SK-N-SH (cell line): ENCODE measurements around the gene RAD51B. TPM values are rescaled to one million over a fixed set of nuclear protein-coding genes. Genes with fewer than 3 reads are reported as not detected.

Experiments used
- CTCF ChIA-PET: fragments of 300-600, 350-600 bp; formaldehyde crosslinking; extraction: SDS; loops from one replicate; lab custom pipeline; 2021; lab: Yijun Ruan, JAX
- POLR2A ChIA-PET: fragments of 350-600 bp; sonication (Branson Sonifier 250); formaldehyde crosslinking; extraction: SDS; loops from one replicate; lab custom pipeline; 2020; ENCODE audit warnings: antibody characterized with exemption, inconsistent platforms; lab: Yijun Ruan, JAX
- DNase-seq: peaks from one replicate; pipeline ENCODE4 v3.0.0; 2012
- H2AFZ ChIP-seq: fragments of 200-600 bp; sonication (generic); 2 replicates; pipeline ENCODE4 v1.8.1; 2016; ENCODE audit warnings: antibody characterized with exemption, mild to moderate bottlenecking, low read depth
- H3F3A ChIP-seq: fragments of 200-600 bp; sonication (generic); replicated peaks from 2 replicates; pipeline ENCODE3; 2016; ENCODE audit warnings: antibody characterized with exemption, mild to moderate bottlenecking; ENCODE audit not compliant: insufficient read depth
- H3K27ac ChIP-seq, 2 experiments: fragments of 200-500 bp in 1 of 2; fragments of 200-600 bp in 1 of 2; sonication (Bioruptor generic) in 1 of 2; sonication (generic), shearing (Covaris generic) in 1 of 2; 2 replicates each; pipeline versions ENCODE4 v1.5.1 to v1.6.1; 2014 to 2016; ENCODE audit warnings: low read depth in 2 of 2, inconsistent platforms in 1 of 2, low read length in 1 of 2, mild to moderate bottlenecking in 1 of 2, mixed read lengths in 1 of 2
- H3K27me3 ChIP-seq: fragments of 200-600 bp; sonication (generic), shearing (Covaris generic); 2 replicates; pipeline ENCODE4 v1.6.1; 2016; ENCODE audit warnings: mixed run types; ENCODE audit not compliant: insufficient read depth
- H3K36me3 ChIP-seq, 2 experiments: fragments of 200-500 bp in 1 of 2; fragments of 200-600 bp in 1 of 2; sonication (Bioruptor generic) in 1 of 2; sonication (generic) in 1 of 2; replicated peaks in 1 of 2; 2 replicates each; pipeline versions ENCODE3 to v1.5.1; 2014 to 2016; ENCODE audit warnings: low read length in 1 of 2, mild to moderate bottlenecking in 1 of 2; ENCODE audit not compliant: insufficient read depth in 2 of 2, control insufficient read depth in 1 of 2
- H3K4me1 ChIP-seq, 2 experiments: fragments of 200-500 bp in 1 of 2; fragments of 200-600 bp in 1 of 2; sonication (Bioruptor generic) in 1 of 2; sonication (generic), shearing (Covaris generic) in 1 of 2; 2 replicates each; pipeline versions ENCODE4 v1.5.1 to v1.6.1; 2014 to 2016; ENCODE audit warnings: low read depth in 1 of 2, low read length in 1 of 2, mixed run types in 1 of 2; ENCODE audit not compliant: insufficient read depth in 2 of 2, control insufficient read depth in 1 of 2
- H3K4me2 ChIP-seq: fragments of 200-600 bp; sonication (generic), shearing (Covaris generic); 2 replicates; pipeline ENCODE4 v1.6.1; 2017; ENCODE audit warnings: mixed run types
- H3K4me3 ChIP-seq, 2 experiments: fragments of 200-500 bp in 1 of 2; fragments of 200-600 bp in 1 of 2; sonication (Bioruptor generic) in 1 of 2; sonication (generic), shearing (Covaris generic) in 1 of 2; 2 replicates each; pipeline versions ENCODE4 v1.5.1 to v1.8.1; 2014 to 2016; ENCODE audit warnings: low read depth in 2 of 2, inconsistent platforms in 1 of 2, low read length in 1 of 2, mild to moderate bottlenecking in 1 of 2, mixed read lengths in 1 of 2, moderate library complexity in 1 of 2
- H3K79me2 ChIP-seq: fragments of 200-600 bp; sonication (generic); 2 replicates; pipeline ENCODE4 v1.8.1; 2017; ENCODE audit warnings: mild to moderate bottlenecking; ENCODE audit not compliant: insufficient read depth
- H3K9ac ChIP-seq: fragments of 200-600 bp; sonication (generic); 2 replicates; pipeline ENCODE4 v1.6.1; 2017; ENCODE audit warnings: mixed run types
- H3K9me2 ChIP-seq: fragments of 200-600 bp; sonication (generic); 2 replicates; pipeline ENCODE4 v1.6.1; 2017; ENCODE audit warnings: mixed run types
- H3K9me3 ChIP-seq: fragments of 200-600 bp; sonication (generic); 2 replicates; pipeline ENCODE4 v1.6.1; 2017; ENCODE audit warnings: mixed run types, mild to moderate bottlenecking, moderate library complexity
- H4K20me1 ChIP-seq: fragments of 200-600 bp; sonication (generic); 2 replicates; pipeline ENCODE4 v1.6.1; 2017; ENCODE audit warnings: mild to moderate bottlenecking, mixed run types; ENCODE audit not compliant: insufficient read depth
- EP300 ChIP-seq, 2 experiments: IDR thresholded peaks; 2 replicates each; pipeline versions ENCODE4 v1.4.0 to v1.6.1; 2012; ENCODE audit warnings: borderline replicate concordance in 1 of 2, low read depth in 1 of 2, low read length in 1 of 2
- FOSL2 ChIP-seq: IDR thresholded peaks from 2 replicates; pipeline ENCODE4 v1.4.0; 2012; ENCODE audit warnings: low read depth, mild to moderate bottlenecking, moderate library complexity, borderline replicate concordance
- GATA2 ChIP-seq: sonication (generic); formaldehyde crosslinking; IDR thresholded peaks from 2 replicates; pipeline ENCODE4 v1.5.0; 2020; ENCODE audit warnings: mild to moderate bottlenecking, missing genetic modification reagents
- NFIC ChIP-seq: IDR thresholded peaks from 2 replicates; pipeline ENCODE4 v1.4.0; 2012; ENCODE audit warnings: borderline replicate concordance
- NRF1 ChIP-seq: IDR thresholded peaks from 2 replicates; pipeline ENCODE4 v1.6.1; 2012; ENCODE audit warnings: low read depth, mild to moderate bottlenecking, low read length
- RAD21 ChIP-seq: IDR thresholded peaks from 2 replicates; pipeline ENCODE4 v1.6.1; 2012; ENCODE audit warnings: mild to moderate bottlenecking, low read length
- RFX5 ChIP-seq: IDR thresholded peaks from 2 replicates; pipeline ENCODE4 v1.6.1; 2012; ENCODE audit warnings: mild to moderate bottlenecking, improper control_type of control experiment, low read length
- SMC3 ChIP-seq: IDR thresholded peaks from 2 replicates; pipeline ENCODE4 v1.6.1; 2012; ENCODE audit warnings: low read depth, low read length, improper control_type of control experiment
- WGBS: methylation state at CpG from one replicate; pipeline ENCODE4 v1.1.6; 2017; ENCODE audit warnings: low lambda C conversion rate; 5-methylcytosine and 5-hydroxymethylcytosine counted together
- polyA plus RNA-seq, 3 experiments: library from polyadenylated mRNA; depleted of rRNA; stranded (reverse); fragments of >200 nt; gene quantifications; 2 replicates each; pipeline ENCODE4 v1.2.3, GENCODE V29; 2012
- TF ChIP-seq, protein P1 (sequence below): fragments of 200-600 bp; sonication (generic); IDR thresholded peaks from 2 replicates; pipeline ENCODE4 v1.6.1; 2017; ENCODE audit warnings: antibody characterized with exemption, mild to moderate bottlenecking, moderate library complexity
- TF ChIP-seq, protein P2 (sequence below): IDR thresholded peaks from 2 replicates; pipeline ENCODE4 v1.4.0; 2012; ENCODE audit warnings: low read depth, borderline replicate concordance
- TF ChIP-seq, protein P3 (sequence below): IDR thresholded peaks from 2 replicates; pipeline ENCODE4 v1.4.0; 2012; ENCODE audit warnings: low read depth

Gene RAD51B
- polyA plus RNA-seq, 1 of the 3 experiments (the other 2 are of a cell fraction), result 6.0 TPM

DNA sequence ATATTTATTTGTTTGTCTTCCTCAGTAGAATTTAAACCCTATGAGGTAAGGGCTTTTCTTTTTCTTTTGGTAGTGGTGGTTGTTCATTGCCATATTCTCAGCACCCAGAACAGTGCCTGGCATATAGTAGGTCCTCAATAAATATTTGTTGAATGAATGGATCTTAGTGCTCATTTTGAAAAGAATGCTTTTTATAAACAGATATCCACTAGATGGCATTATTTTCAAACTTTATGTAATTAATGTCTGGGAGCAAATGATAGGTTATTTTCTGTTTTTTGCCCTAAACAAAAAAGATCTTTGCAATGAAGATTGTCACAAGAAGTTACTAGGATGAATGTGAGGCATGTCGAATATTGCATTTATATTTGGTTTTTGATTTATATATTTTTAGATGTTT is 64.1 kb downstream of the RAD51B start (continued):
- TF ChIP-seq, protein P1, sequence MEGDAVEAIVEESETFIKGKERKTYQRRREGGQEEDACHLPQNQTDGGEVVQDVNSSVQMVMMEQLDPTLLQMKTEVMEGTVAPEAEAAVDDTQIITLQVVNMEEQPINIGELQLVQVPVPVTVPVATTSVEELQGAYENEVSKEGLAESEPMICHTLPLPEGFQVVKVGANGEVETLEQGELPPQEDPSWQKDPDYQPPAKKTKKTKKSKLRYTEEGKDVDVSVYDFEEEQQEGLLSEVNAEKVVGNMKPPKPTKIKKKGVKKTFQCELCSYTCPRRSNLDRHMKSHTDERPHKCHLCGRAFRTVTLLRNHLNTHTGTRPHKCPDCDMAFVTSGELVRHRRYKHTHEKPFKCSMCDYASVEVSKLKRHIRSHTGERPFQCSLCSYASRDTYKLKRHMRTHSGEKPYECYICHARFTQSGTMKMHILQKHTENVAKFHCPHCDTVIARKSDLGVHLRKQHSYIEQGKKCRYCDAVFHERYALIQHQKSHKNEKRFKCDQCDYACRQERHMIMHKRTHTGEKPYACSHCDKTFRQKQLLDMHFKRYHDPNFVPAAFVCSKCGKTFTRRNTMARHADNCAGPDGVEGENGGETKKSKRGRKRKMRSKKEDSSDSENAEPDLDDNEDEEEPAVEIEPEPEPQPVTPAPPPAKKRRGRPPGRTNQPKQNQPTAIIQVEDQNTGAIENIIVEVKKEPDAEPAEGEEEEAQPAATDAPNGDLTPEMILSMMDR, result peak; percentile 61

DNA sequence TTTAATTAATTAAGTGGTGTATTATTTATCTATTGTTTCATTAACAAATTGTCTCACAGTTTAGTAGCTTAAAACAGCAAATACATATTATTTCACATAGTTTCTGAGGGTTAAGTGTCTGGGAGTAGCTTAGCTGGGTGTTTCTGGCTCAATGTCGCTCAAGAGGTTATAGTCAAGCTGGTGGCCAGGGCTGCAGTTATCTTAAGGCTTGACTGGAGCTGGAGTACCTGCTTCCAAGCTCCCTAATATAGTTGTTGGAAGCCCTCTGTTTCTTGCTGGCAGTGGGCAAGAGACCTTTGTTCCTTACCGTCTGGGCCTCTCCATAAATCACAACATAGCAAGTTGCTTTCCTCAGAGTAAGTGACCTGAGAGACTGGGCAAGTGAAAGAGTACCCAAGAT is 66.6 kb downstream of the RAD51B start:
- POLR2A ChIA-PET, result no interaction called here
- DNase-seq, result no peak
- H3K4me2 ChIP-seq, result no peak overlapping the region
- no peaks in the 10 kb centered on the region for H3K79me2 ChIP-seq
- CTCF ChIA-PET, result interaction anchor here (1.1 to 1.5 kb wide), 2 partner anchors 10 to 930 kb away, joined by 3 to 4 read pairs; no protein-coding TSS in a partner anchor
- no peaks in the 10 kb centered on the region for H3K27me3 ChIP-seq
- H3K9ac ChIP-seq, result no peak overlapping the region
- H3K4me3 ChIP-seq, result no peak overlapping the region
- 91% methylated on average over 2 of the region's 2 CpGs for WGBS
- H3F3A ChIP-seq, result no peaks in the 10 kb centered on the region
- no peaks in the 10 kb centered on the region for H4K20me1 ChIP-seq
- H3K36me3 ChIP-seq, result no peaks in the 10 kb centered on the region
- H3K4me1 ChIP-seq, result no peaks in the 10 kb centered on the region; a peak in 1 of 4 replicates
- no peaks in the 10 kb centered on the region for H3K9me2 ChIP-seq
- TF ChIP-seq FOSL2, result no peak
- TF ChIP-seq RAD21, result no peak
- no peak for TF ChIP-seq SMC3
- TF ChIP-seq, protein P1, result no peak
- no peak for TF ChIP-seq RFX5
- TF ChIP-seq NFIC, result no peak
- TF ChIP-seq, protein P2, sequence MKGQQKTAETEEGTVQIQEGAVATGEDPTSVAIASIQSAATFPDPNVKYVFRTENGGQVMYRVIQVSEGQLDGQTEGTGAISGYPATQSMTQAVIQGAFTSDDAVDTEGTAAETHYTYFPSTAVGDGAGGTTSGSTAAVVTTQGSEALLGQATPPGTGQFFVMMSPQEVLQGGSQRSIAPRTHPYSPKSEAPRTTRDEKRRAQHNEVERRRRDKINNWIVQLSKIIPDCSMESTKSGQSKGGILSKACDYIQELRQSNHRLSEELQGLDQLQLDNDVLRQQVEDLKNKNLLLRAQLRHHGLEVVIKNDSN, result no peak
- no peak for TF ChIP-seq NRF1
- TF ChIP-seq, all 33 proteins: peak for 0
- H3K27ac ChIP-seq, result no peak overlapping the region
- H3K9me3 ChIP-seq, result no peaks in the 10 kb centered on the region
- H2AFZ ChIP-seq, result no peak overlapping the region

DNA sequence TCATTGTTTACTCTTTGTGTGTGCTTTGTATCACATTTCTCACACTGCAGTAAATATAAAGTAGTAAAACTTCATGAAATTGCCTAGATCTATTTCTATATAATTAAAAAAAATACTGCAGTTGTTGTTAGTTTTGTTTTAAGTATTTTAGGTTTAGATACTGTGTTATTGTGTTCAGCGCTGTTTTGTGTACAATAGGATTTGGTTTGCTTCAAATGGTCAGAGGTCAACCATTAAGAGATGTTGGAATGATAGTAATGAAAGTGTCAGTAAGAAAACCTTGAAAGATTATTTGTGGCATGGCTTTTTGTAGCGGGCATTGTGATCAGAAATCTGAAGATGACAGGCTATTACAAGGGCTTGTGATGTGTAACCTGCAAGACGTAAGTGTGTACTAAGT is 67.9 kb downstream of the RAD51B start:
- Histone ChIP-seq H3K27ac (peak overlapping the region in 1 of 2 experiments; percentile 22; a peak in 1 of 4 replicates), H3K4me1 (no peaks in the 10 kb centered on the region; a peak in 1 of 4 replicates), H3K9ac (no peak overlapping the region), H3K9me3 (no peaks in the 10 kb centered on the region), H3K4me3 (no peak overlapping the region), H3K36me3 (no peaks in the 10 kb centered on the region), H3F3A (no peaks in the 10 kb centered on the region), H3K4me2 (no peak overlapping the region), H3K9me2 (no peaks in the 10 kb centered on the region), H4K20me1 (no peaks in the 10 kb centered on the region), H2AFZ (no peak overlapping the region), H3K79me2 (no peaks in the 10 kb centered on the region), H3K27me3 (no peaks in the 10 kb centered on the region)
- CTCF ChIA-PET, result interaction anchor here (0.8 kb wide), 1 partner anchor 26 kb away, joined by 3 read pairs; no protein-coding TSS in a partner anchor
- WGBS, result 89% methylated on average over 3 of the region's 3 CpGs
- POLR2A ChIA-PET, result no interaction called here
- TF ChIP-seq, protein P3, sequence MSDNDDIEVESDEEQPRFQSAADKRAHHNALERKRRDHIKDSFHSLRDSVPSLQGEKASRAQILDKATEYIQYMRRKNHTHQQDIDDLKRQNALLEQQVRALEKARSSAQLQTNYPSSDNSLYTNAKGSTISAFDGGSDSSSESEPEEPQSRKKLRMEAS, result no peak
- TF ChIP-seq RFX5 (no peak), EP300 (IDR thresholded peaks at IDR 0.05; ENCODE audit: borderline replicate concordance in 1 of 2, low read depth in 1 of 2, low read length in 1 of 2) (no peak), GATA2 (no peak)
- no peak for DNase-seq
